ENCODE results near the gene SNTA1. TPM values are rescaled to one million over a fixed set of nuclear protein-coding genes. Genes with fewer than 3 reads are reported as not detected.
A peak's percentile ranks its signal among the peaks of the same experiment; 100 is the strongest.
"Not testable (repeated sequence)": the region's sequence is repeated elsewhere in the genome, so short reads cannot be mapped to it uniquely, and the experiment has no call there.

SNTA1 gene
- total RNA-seq, 1 donor from 2014 or later, result 7.1 TPM

DNA sequence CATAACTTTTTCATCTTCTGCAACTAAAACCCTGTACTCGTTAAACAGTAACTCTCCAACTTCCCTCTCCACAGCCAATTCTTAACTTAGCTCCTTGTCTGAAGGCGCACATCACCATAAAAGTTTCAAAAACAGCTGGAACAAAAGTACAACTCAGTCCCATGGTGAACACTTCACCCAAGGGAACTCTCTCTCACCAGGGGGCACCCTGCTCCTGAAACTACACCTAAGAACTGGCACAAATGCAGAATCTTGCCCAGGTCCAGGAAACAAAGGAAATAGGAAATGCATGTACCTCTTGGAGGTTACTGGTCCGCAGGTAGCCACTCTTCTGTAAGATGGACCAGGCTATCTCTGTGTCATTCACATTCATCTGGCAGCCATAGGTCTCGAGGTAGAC, 48.8 kb downstream of the SNTA1 start:
- Histone ChIP-seq H3K9me3 (ENCODE audit: insufficient read depth, low read depth, low read length) (no peaks in the 10 kb centered on the region), H3K79me2 (ENCODE audit: insufficient read depth, low read length) (peaks cover 43% of the 10 kb centered on the region), H2AFZ (ENCODE audit: low read depth, low read length) (no peak overlapping the region), H3K36me3 (ENCODE audit: insufficient read depth, low read length) (peaks cover 7% of the 10 kb centered on the region), H3K4me1 (ENCODE audit: insufficient read depth, low read length) (no peaks in the 10 kb centered on the region), H3K9ac (ENCODE audit: low read length) (no peak overlapping the region), H4K20me1 (ENCODE audit: insufficient read depth, low read length) (peaks cover 34% of the 10 kb centered on the region), H3K4me2 (ENCODE audit: low read length) (no peak overlapping the region), H3K27ac (ENCODE audit: low read depth, low read length) (no peak overlapping the region), H3K27me3 (ENCODE audit: insufficient read depth, low read length) (no peaks in the 10 kb centered on the region), H3K4me3 (ENCODE audit: insufficient read depth, low read depth, low read length) (no peak overlapping the region)
- Mint-ChIP-seq H3K36me3 (ENCODE audit: low read depth, unreplicated experiment) (peaks cover 8% of the 10 kb centered on the region), H3K9me3 (ENCODE audit: unreplicated experiment) (no peaks in the 10 kb centered on the region), H3K4me1 (ENCODE audit: low read depth, unreplicated experiment) (peaks cover 10% of the 10 kb centered on the region), H3K4me3 (ENCODE audit: unreplicated experiment) (no peak overlapping the region), H3K27me3 (ENCODE audit: low read depth, unreplicated experiment) (no peaks in the 10 kb centered on the region), H3K27ac (ENCODE audit: unreplicated experiment) (no peak overlapping the region)
- no peak for DNase-seq (ENCODE audit: low read depth)
- no peak for FAIRE-seq
- TF ChIP-seq, protein P1, sequence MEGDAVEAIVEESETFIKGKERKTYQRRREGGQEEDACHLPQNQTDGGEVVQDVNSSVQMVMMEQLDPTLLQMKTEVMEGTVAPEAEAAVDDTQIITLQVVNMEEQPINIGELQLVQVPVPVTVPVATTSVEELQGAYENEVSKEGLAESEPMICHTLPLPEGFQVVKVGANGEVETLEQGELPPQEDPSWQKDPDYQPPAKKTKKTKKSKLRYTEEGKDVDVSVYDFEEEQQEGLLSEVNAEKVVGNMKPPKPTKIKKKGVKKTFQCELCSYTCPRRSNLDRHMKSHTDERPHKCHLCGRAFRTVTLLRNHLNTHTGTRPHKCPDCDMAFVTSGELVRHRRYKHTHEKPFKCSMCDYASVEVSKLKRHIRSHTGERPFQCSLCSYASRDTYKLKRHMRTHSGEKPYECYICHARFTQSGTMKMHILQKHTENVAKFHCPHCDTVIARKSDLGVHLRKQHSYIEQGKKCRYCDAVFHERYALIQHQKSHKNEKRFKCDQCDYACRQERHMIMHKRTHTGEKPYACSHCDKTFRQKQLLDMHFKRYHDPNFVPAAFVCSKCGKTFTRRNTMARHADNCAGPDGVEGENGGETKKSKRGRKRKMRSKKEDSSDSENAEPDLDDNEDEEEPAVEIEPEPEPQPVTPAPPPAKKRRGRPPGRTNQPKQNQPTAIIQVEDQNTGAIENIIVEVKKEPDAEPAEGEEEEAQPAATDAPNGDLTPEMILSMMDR (IDR thresholded peaks at IDR 0.05; ENCODE audit: insufficient read depth, low read depth, low read length), result no peak
- no peak for TF ChIP-seq EZH2 (IDR thresholded peaks at IDR 0.05; ENCODE audit: insufficient read depth, low read length)

DNA sequence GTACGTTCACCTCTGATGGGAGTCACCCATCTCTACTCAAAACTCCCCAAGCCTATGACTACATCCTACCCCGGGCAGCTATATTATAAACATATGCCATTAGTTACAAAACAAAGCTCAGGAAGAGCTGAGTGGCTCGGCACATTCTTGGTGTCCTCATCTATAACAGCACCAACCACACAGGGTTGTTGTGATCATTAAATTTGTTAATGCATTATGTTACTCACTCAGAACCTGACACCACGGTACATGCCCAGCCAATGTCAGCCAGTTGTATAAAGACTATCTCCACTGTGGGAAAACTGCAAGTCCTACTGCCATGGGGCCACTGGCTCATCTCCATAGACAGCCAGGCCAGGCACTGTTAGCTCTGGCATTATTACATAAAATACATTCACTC, 50.0 kb downstream of the SNTA1 start:
- no peaks in the 10 kb centered on the region for H3K9me3 Mint-ChIP-seq (ENCODE audit: unreplicated experiment)
- no peak overlapping the region for H3K27ac Mint-ChIP-seq (ENCODE audit: unreplicated experiment)
- Histone ChIP-seq H2AFZ (ENCODE audit: low read depth, low read length) (no peak overlapping the region), H4K20me1 (ENCODE audit: insufficient read depth, low read length) (peaks cover 27% of the 10 kb centered on the region), H3K9ac (ENCODE audit: low read length) (no peak overlapping the region), H3K27me3 (ENCODE audit: insufficient read depth, low read length) (no peaks in the 10 kb centered on the region), H3K27ac (ENCODE audit: low read depth, low read length) (no peak overlapping the region), H3K36me3 (ENCODE audit: insufficient read depth, low read length) (peaks cover 7% of the 10 kb centered on the region), H3K9me3 (ENCODE audit: insufficient read depth, low read depth, low read length) (no peaks in the 10 kb centered on the region), H3K4me3 (ENCODE audit: insufficient read depth, low read depth, low read length) (no peak overlapping the region), H3K79me2 (ENCODE audit: insufficient read depth, low read length) (peaks cover 32% of the 10 kb centered on the region), H3K4me2 (ENCODE audit: low read length) (no peak overlapping the region), H3K4me1 (ENCODE audit: insufficient read depth, low read length) (no peaks in the 10 kb centered on the region)
- H3K27me3 Mint-ChIP-seq (ENCODE audit: low read depth, unreplicated experiment), result no peaks in the 10 kb centered on the region
- TF ChIP-seq, protein P1 (IDR thresholded peaks at IDR 0.05; ENCODE audit: insufficient read depth, low read depth, low read length), result no peak
- no peak for TF ChIP-seq EZH2 (IDR thresholded peaks at IDR 0.05; ENCODE audit: insufficient read depth, low read length)
- DNase-seq (ENCODE audit: low read depth) (no peak), FAIRE-seq (no peak)
- no peak overlapping the region for H3K4me3 Mint-ChIP-seq (ENCODE audit: unreplicated experiment)
- peaks cover 10% of the 10 kb centered on the region for H3K4me1 Mint-ChIP-seq (ENCODE audit: low read depth, unreplicated experiment)
- H3K36me3 Mint-ChIP-seq (ENCODE audit: low read depth, unreplicated experiment), result peaks cover 10% of the 10 kb centered on the region

DNA sequence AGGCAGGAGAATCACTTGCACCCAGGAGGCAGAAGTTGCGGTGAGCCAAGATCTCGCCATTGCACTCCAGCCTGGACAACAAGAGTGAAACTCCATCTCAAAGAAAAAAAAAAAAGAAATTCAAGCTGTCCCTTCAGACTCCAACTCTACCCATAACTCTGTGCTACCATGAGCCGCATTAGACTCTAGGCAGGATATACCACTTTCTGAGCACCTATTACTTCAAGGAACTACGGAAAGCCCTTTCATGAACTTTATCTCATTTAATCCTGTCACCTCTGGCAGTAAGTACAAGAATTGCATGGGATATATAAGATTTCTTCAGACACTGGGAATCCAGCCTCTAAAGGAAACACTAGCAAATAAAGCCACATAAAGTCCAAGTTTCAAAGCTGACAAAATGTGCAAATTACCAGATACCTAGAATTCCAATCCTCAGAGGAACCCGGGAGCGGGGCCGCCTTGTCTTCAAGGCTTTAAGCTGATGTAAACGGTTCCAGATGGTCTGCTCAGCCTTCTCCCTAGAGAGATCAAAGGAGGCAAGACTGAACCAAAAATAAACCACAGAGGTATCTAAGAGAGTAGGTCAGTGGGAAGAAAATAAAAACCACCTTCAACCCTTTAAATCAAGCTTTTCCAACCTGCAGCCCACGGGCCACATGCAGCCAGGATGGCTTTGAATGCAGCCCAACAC, 51.7 kb downstream of the SNTA1 start:
- Histone ChIP-seq H4K20me1 (ENCODE audit: insufficient read depth, low read length) (peaks cover 15% of the 10 kb centered on the region), H3K36me3 (ENCODE audit: insufficient read depth, low read length) (peaks cover 7% of the 10 kb centered on the region), H3K79me2 (ENCODE audit: insufficient read depth, low read length) (peaks cover 15% of the 10 kb centered on the region), H3K27me3 (ENCODE audit: insufficient read depth, low read length) (no peaks in the 10 kb centered on the region), H3K4me2 (ENCODE audit: low read length) (no peak overlapping the region), H2AFZ (ENCODE audit: low read depth, low read length) (no peak overlapping the region), H3K27ac (ENCODE audit: low read depth, low read length) (no peak overlapping the region), H3K9me3 (ENCODE audit: insufficient read depth, low read depth, low read length) (no peaks in the 10 kb centered on the region), H3K9ac (ENCODE audit: low read length) (no peak overlapping the region), H3K4me3 (ENCODE audit: insufficient read depth, low read depth, low read length) (no peak overlapping the region), H3K4me1 (ENCODE audit: insufficient read depth, low read length) (no peaks in the 10 kb centered on the region)
- Mint-ChIP-seq H3K4me3 (ENCODE audit: unreplicated experiment) (no peak overlapping the region), H3K36me3 (ENCODE audit: low read depth, unreplicated experiment) (peaks cover 13% of the 10 kb centered on the region), H3K4me1 (ENCODE audit: low read depth, unreplicated experiment) (peaks cover 17% of the 10 kb centered on the region), H3K27me3 (ENCODE audit: low read depth, unreplicated experiment) (no peaks in the 10 kb centered on the region), H3K9me3 (ENCODE audit: unreplicated experiment) (no peaks in the 10 kb centered on the region), H3K27ac (ENCODE audit: unreplicated experiment) (peak overlapping the region; percentile 76)
- DNase-seq (ENCODE audit: low read depth), result peak; percentile 73
- FAIRE-seq, result no peak
- no peak for TF ChIP-seq EZH2 (IDR thresholded peaks at IDR 0.05; ENCODE audit: insufficient read depth, low read length)
- TF ChIP-seq, protein P1 (IDR thresholded peaks at IDR 0.05; ENCODE audit: insufficient read depth, low read depth, low read length), result no peak

DNA sequence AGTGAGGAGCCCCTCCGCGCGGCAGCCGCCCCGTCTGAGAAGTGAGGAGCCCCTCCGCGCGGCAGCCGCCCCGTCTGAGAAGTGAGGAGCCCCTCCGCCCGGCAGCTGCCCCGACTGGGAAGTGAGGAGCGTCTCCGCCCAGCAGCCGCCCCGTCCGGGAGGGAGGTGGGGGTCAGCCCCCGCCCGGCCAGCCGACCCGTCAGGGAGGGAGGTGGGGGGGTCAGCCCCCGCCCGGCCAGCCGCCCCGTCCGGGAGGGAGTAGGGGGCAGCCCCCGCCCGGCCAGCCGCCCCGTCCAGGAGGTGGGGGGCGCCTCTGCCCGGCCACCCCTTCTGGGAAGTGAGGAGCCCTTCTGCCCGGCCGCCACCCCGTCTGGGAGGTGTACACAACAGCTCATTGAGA, 54.2 kb downstream of the SNTA1 start:
- H3K4me3 ChIP-seq (ENCODE audit: insufficient read depth, low read depth, low read length); H3K9me3 ChIP-seq (ENCODE audit: insufficient read depth, low read depth, low read length); H3K79me2 ChIP-seq (ENCODE audit: insufficient read depth, low read length); H2AFZ ChIP-seq (ENCODE audit: low read depth, low read length); H3K27ac ChIP-seq (ENCODE audit: low read depth, low read length); H3K4me2 ChIP-seq (ENCODE audit: low read length); DNase-seq (ENCODE audit: low read depth); H3K9me3 Mint-ChIP-seq (ENCODE audit: unreplicated experiment); H4K20me1 ChIP-seq (ENCODE audit: insufficient read depth, low read length); H3K27me3 ChIP-seq (ENCODE audit: insufficient read depth, low read length); H3K27me3 Mint-ChIP-seq (ENCODE audit: low read depth, unreplicated experiment); FAIRE-seq; H3K9ac ChIP-seq (ENCODE audit: low read length); H3K4me3 Mint-ChIP-seq (ENCODE audit: unreplicated experiment); H3K4me1 ChIP-seq (ENCODE audit: insufficient read depth, low read length); H3K27ac Mint-ChIP-seq (ENCODE audit: unreplicated experiment): not testable (repeated sequence)
- Mint-ChIP-seq H3K36me3 (ENCODE audit: low read depth, unreplicated experiment) (peaks cover 13% of the 10 kb centered on the region), H3K4me1 (ENCODE audit: low read depth, unreplicated experiment) (peaks cover 19% of the 10 kb centered on the region)
- peaks cover 10% of the 10 kb centered on the region for H3K36me3 ChIP-seq (ENCODE audit: insufficient read depth, low read length)

All from astrocyte (in vitro differentiated cells and primary cell).